AG20443 (cell line): ENCODE results near the gene GDA.
"Not testable (repeated sequence)": the region's sequence is repeated elsewhere in the genome, so short reads cannot be mapped to it uniquely, and the experiment has no call there.

ENCODE experiments used
- DNase-seq: peaks from one replicate; pipeline ENCODE4 v3.0.0; 2012; ENCODE audit warnings: low spot score, mixed read lengths

GDA gene

DNA sequence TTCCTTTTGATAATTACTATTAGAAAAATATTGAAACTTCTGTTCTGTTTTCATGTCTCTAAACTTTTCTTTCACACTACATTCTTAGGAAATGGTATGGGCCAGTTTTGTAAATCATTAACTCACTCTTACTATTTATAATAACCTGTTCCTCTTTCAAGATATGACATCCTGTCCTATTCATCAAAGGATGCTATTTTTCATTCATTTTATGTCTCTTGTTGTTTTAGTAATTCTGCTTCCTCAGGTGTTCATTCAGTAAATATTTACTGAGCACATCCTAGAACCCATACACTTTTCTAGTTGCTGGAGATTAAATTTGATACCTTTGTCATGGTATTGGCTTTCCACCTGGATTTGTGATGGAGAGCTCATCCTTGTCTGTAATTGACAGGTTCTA, 58.0 kb downstream of the GDA start:
- DNase-seq, result no peak

DNA sequence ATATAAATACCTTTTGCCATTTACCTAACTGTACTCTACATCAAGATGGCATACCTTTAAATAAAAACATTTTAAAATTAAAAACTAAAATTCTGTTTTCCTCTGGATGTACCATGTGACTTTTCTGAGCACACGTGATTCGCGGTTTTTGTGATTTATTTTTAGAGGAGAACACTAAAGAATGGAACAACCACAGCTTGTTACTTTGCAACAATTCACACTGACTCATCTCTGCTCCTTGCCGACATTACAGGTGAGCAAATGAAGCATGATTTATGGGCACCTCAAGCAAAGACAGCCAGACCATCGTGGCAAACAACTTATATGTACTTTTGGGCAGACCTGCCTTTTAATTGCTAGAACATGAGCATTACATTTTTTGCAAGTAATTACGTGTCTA, 61.3 kb downstream of the GDA start:
- DNase-seq, result no peak

DNA sequence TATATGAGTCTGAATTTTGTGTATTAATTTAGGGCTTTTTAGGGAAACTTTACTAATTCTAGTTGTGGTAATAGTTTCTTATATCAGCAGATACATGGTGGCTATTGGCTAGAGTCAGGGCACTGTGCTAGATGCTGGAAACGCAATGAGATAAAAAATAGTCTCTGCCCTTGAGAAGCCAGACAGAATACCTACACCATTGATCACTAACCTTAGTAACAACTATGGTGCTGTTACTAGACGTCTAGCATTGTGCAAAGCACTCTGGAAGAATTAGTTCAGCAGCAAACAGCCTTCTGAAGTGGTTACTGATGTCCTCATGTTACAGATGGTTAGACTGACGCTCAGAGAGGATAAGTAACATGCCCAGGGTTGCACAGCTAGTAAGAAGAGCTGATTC, 61.8 kb downstream of the GDA start:
- DNase-seq, result no peak

DNA sequence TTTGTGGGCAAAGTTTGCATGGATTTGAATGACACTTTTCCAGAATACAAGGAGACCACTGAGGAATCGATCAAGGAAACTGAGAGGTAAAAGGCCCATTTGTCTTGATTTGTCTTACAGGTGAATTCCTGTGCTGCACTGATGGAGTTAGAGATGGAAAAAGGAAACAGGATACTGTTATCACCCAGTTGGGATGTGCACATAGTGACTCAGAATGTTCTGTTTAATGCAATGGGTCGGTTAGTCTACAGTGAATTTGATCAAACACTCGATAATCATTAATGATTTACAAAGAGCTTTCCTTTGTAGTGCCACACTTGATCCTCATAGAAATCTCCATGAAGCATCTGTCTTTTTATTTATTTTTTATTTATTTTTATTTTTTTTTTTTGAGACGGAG, 64.7 kb downstream of the GDA start:
- no peak for DNase-seq

DNA sequence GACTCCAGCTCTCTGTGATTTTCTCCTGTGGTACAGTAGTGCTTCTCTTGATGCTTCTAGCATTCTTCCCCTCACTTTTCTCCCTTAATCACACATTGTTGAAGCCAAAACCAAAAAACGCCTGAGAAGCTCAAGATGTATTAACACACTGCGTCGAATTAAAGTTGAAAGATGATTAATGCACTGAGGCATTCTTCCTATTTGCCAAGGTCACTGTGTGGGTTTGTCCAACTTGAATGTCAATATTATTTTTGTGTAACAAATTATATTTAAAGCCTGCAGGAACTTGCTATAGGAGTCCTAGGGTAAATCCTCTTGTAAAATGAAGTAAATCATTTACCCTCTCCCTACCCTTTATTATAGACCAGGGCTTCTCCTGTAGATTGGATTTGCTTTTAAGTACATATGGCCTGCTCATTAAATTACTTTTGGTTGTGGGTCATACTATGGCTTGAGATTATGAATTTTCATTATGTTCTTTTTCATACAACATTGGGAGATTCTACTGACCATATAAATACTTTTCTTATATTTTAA, 68.1 kb downstream of the GDA start:
- DNase-seq, result no peak

DNA sequence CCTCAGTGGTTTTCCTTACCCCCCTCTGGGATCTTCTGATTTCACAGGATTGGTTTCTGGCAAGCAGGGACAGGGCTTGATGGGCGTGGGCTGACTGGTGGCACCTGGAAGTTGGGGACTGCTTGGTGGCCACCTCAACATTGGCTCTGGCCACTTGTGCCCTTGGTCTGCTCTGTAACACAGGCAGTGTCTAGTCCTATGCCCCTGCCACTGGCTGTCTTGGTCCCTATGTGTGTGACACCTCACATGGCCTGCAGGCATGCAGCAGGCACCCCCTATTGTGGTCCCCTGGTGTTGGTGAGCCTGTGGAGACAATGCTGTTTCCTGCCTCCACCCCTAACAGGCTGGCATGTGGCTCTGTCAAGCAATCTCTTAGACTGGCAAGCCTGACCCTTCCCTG, 71.3 kb downstream of the GDA start:
- DNase-seq, result no peak

DNA sequence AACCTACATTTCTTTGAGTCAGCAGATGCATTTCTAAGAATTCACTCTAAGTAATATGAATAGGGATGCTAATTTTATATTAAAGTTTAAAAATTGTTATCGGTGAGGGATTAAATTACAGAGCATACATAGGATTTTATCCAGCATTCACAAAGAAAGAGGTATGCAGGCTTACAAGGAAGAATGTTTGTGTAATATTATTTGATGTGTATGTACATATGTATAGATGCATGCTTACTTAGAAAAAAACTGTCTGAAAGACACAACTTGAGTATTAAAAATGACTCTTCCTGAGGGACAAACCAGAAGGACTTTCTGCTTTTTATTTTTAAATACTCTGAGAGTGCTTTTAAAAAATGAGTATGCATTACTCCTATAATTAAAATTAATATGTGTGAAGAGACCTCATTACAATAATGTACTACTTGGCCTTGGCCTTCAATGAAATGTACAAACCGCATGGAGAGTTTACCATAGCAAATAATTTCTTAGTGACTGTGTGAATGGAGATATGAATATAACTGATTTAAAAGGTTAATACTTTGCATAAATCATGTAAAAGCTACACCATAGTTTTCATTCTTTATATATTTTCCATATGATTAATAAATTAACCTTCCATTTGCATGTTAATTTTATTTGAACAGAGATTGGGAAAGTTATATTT, 77.0 kb downstream of the GDA start:
- no peak for DNase-seq

DNA sequence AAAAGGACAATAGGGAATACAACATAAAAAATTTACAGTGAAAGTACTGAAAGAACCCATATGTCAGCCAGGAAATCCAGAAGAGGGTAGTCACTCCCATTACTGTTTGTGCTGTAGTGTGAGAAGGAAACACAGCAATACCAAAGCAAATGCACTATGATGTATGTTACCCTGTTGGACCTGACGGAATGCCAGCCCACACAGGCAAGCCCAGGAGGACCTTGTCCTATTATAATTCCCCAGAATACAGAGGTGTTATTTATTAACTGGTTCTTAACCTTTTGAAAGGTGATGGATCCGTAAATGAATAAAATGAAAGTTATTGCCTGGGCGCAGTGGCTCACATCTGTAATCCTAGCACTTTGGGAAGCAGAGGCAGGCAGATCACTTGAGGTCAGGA, 79.0 kb downstream of the GDA start:
- no peak for DNase-seq

DNA sequence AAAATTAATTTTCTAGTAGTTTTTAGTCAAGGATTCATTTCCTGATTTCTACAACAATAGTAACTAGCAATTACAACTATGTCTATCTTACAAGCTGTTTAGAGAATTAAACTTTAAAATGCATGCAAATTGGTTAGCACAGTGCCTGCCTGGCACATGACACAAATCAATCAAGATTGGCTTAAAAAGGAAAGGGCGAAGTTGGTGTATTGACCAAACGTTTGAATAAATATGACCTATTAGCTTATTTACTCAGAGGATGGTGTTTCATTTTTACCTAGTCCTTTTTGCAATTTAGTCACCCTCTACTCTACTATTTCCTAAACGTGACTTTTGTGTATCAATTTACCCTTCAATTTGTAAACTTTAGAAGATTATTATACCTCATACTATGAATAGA, 83.5 kb downstream of the GDA start:
- DNase-seq, result no peak

DNA sequence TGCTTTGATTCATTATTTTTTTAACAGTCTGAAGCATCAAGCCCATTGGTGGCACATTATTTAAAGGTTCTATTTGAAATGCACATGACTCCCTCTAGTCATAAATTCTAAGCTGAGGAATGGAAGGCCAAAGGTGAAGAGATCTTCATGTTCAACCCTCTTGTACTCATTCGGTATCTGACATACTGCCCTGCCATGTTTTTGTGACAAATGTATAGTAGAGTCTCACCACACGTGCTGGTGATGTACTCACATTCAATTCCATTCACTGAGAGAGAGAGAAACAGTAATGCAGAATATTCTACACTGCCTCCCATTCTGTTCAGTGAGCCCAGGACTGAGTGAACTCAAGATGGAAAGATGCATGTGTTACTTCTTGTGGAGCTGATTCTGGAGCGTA, 98.3 kb downstream of the GDA start:
- DNase-seq, result no peak

DNA sequence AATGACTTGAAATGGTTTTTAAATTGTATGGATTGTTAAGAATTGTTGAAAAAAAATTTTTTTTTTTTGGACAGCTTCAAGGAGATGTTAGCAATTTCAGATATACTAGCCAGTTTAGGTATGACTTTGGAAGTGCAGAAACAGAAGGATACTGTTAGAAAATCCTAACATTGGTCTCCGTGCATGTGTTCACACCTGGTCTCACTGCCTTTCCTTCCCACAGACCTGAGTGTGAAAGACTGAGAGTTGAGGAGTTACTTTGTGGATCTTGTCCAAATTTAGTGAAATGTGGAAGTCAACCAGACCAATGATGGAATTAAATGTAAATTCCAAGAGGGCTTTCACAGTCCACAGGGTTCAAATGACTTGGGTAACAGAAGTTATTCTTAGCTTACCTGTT, 102.3 kb downstream of the GDA start:
- DNase-seq, result no peak

DNA sequence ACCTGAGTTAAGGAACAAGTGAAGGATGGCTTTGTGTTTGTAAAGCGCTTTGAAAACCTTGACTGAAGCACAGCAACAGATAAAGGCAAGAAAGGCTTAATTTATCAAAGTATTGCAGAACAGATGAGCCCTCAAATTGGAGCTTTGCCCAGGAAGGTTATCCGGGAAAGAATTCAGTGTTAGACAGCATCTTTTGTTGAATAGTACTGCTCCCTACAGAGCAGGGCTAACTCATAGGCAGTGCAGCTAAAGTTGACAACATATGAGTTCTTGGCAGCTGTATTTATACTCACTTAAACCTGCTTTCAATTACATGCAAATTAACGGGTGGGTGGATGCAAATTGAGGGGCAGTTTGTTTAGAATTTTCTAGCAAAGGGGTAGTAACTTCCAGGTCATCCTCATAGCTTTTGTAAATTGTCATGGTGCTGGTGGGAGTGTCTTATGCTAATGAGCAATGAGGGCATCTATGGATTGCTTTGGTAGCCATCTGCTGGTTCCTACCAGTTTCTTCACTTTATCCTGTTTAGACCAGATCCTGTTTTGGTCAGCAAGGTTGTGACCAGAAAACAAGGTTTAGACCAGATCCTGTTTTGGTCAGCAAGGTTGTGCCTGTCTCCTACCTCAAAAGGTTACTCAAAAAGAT, 105.8 kb downstream of the GDA start:
- no peak for DNase-seq

DNA sequence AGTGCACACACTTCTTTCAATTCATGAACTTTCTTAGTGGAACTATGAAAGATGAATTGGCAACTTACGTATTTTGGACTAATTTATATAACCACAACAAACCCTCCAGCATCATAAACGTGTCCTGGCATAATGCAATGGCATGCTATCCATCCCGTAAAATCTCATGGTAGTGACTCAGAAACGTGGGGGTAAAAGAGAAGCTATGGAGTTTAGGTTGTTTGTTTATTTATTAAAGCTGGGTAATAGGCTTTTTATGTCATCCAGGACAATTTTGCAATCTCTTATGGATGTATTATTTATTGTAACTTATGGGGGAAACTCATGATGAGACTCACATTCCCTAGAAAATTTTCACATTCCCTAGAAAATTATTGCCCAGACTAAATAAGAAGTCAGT, 106.3 kb downstream of the GDA start:
- no peak for DNase-seq

DNA sequence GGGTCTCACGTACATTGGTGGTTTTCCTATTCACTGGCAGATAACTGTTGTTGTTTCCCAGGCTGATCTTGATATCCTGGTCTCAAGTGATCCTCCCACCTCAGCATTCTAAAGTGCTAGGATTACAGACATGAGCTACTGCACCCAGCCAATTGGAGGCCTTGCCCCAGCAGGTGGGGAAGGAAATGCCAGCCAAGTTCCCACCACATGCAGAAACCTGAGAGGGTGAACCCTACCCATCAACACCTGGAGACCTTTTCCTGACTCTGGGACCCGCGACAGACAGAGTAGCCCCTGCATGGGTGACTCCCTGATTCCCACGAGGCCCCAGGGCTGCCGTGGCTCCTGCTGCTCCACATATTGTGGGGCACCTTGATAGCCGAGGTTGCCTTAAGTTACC, 107.7 kb downstream of the GDA start:
- DNase-seq, result no peak

DNA sequence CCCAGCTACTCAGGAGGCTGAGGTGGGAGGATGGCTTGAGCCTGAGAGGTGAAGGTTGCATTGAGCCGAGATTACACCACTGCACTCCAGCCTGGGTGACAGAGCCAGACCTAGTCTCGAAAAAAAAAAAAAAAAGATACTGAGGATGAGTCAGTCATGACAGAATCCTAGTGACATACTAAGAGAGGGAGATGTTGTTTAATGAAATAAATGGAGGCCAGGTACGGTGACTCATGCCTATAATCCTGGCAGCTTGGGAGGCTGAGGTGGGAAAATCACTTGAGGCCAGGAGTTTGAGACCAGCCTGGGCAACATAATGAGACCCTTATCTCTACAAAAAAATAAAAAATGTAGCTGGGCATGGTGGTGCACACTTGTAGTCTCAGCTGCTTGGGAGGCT, 108.6 kb downstream of the GDA start:
- no peak for DNase-seq

DNA sequence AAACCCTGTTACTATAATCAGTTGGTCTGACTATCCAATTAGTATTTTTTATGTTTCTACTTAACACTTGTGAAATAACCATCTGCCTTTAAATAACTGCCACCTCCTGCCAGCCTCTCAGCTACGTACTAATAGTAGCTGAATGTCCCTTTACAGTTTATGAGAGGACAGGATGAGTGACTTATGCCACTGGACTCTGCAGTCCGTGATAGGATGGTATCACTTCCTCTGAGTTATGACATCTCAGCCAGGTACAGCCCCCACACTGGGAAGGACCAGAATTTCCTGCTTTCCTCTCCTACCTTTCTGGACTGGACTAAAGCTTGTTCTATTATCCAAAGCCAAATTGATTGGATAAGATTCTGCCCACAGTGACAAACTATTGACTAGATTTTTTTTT, 112.8 kb downstream of the GDA start:
- no peak for DNase-seq

DNA sequence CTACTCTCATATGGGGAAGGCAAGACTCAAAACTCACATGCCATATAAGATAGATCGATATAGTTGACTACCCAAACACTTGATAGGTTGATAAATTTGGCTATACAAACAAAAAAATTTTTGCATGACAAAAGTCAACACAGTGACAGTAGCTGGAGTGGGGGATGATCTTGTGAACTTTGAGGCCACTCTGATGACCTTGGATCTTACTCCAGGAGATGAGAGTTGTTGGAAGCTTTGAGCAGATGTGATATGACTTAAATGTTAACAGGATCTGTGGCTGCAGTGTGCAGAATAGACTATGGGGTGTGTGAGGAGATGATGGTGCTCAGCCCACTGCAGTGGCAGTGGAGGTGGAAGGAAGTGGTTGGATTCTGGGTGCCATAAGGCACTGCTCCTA, 114.3 kb downstream of the GDA start:
- no peak for DNase-seq

DNA sequence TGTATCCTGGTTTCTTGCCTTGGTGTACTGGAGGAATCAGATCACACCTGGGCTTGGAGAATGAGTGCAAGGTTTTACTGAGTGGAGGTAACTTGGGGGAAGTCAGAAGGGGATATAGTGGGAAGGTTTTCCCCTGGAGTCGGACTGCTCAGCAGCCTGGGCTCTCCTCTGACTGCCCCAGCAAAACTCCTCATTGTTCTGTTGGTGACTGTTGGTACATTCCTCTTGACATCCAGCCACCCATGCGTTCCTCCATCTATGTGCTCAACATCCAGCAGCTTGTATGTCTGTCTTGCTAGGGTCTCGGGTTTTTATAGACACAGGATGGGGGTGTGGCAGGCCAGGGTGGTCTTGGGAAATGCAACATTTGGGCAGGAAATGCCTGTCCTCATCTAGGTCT, 119.7 kb downstream of the GDA start:
- DNase-seq, result no peak

DNA sequence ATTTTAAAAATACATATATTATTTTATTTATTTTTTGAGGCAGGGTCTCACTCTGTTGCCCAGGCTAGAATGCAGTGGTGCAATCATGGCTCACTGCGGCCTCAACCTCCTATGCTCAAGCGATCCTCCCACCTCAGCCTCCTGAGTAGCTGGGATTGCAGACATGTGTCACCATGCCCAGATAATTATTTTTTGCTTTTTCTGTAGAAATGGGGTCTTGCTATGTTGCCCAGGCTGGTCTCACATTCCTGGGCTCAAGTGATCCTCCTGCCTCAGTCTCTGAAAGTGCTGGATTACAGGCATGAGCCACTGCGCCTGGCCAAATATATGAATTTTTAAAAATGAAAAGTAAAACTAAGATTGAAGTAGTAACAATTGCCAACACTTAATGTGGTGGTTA, 121.1 kb downstream of the GDA start:
- DNase-seq, result not testable (repeated sequence)

DNA sequence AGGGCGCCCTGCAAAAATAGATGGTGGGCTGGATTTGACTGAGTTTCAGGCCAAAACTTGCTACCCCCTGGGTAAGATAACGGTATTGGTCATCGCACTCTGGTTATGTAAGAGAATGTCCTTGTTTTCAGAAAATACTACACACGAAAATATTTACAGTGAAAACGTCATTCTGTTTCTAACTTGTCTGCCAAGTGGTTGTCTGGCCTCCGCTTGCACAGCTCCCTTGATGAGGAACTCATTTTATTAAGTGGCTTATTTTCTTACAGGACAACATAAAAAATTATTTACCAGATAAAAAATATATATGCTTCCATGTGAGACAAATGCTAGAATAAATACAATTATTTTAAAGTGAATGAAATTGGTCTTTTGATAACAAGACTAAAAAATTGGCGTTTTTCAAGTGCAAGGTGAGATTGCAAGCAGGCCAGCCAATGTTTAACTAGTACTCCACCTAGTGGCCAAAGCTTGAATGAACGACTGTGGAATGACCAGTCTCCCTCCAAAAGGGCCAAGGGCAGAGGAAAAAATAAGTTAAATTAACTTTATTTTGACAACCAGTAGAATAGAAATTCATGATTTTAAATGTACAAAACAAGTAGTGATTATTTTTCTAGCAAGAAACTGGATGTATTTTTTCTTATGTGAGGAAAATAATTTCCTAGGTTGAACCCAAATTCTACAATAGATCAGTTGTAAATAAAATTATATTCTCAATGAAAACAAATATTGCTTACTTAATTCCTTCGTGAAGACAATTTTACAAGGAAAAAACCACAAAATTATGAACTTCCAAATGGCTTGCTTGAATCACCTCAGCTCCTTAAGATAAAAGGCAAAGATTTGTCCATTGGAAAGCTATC, 122.6 kb downstream of the GDA start:
- peak; percentile 80 for DNase-seq

DNA sequence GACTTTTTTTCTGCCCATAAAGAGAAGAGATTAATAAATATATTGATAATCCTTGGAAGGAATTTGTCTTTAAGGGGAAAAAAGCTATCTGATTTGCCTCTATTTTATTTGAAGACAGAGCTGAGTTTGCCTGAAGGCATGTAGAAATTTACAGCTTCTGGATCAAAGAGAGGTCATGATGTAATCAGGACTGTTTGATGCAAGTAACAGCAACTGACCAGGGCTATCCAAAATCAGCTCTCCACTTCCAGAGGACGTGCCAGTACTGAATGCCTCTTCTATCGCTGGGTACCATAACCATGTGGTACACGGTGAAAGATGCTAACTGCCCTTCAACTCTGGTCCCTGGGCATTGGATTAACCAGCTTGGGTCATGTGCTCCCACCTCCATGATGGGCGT, 125.2 kb downstream of the GDA start:
- no peak for DNase-seq

DNA sequence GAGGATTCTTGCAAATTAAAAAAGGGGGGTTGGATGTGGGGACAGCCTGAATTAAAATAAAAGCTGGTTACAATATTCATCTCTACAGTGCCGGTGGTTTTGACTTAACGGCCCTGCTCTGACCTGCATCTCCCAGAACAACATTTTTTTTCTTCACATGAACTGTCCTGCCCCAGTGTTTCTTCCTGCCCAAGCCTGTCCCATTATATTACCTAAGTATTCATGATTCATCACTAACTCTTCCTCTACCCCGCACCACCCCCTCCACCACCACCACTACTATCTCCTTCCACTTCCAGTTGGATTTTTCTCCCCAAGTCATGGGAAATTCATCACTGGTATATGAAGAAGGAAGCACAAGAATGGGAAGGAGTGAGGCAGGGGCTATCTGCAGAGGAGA, 125.7 kb downstream of the GDA start:
- no peak for DNase-seq

DNA sequence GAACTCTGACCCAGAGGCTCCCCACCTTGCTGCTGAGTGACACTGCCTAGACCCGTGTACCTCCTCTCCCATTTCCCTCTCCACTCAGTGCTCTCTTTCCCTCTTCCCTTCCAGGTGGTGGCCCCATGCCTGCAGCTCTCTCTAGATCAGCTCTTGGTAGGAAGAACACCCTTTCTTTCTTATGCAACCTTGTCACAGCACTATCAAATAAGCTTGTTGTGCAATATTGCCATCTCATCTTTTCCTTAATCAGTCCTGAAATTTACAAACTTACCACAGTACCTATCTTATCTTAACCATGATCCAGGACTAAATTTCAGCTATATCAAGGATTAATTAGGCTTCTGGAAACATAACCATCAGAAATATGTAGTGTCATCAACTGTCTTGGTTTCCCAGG, 127.2 kb downstream of the GDA start:
- no peak for DNase-seq
